Measurements from ENCODE around the gene PCBD1.

The PCBD1 gene

DNA sequence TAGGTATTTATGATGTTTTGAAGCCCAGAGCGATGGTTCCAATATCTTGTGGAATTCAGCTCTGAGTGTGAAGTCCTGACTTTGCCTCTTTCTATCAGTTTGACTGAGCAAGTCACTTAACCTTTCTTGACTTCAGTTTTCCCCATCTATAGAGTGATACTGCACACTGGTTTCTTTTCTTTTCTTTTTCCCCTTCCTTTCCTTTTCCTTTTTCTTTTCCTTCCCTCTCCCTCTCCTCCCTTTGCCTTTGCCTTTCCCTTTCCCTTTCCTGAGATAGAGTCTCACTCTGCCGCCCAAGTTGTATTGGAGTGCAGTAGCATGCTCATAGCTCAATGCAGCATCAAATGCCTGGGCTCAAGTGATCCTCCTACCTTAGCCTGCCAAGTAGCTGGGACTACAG is 52.0 kb downstream of the PCBD1 start:
- no peaks in the 10 kb centered on the region for H3K4me1 ChIP-seq (ENCODE audit: low read length)
- H3K27me3 ChIP-seq (ENCODE audit: low read depth, low read length), result no peaks in the 10 kb centered on the region
- H3K36me3 ChIP-seq (replicated peaks; ENCODE audit: low read depth, low read length), result peaks cover 3% of the 10 kb centered on the region
- TF ChIP-seq EZH2phosphoT487 (IDR thresholded peaks at IDR 0.05; ENCODE audit: low read depth) (no peak), CTCF (IDR thresholded peaks at IDR 0.05; ENCODE audit: low read depth, low read length) (no peak)
- H3K27ac ChIP-seq (ENCODE audit: low read length), result no peak overlapping the region
- no peaks in the 10 kb centered on the region for H3K9me3 ChIP-seq (ENCODE audit: insufficient read depth, low read length)
- H3K4me2 ChIP-seq (ENCODE audit: low read length), result no peak overlapping the region
- H3K4me3 ChIP-seq (ENCODE audit: low read length), result no peak overlapping the region
- no peaks in the 10 kb centered on the region for H4K20me1 ChIP-seq (ENCODE audit: insufficient read depth, low read length)
- no peaks in the 10 kb centered on the region for H3K79me2 ChIP-seq (ENCODE audit: low read length)
- no peak overlapping the region for H2AFZ ChIP-seq (ENCODE audit: low read depth, low read length)
- H3K9ac ChIP-seq (ENCODE audit: low read length), result no peak overlapping the region

- Histone ChIP-seq H3K9me3 (ENCODE audit: insufficient read depth, low read length) (no peaks in the 10 kb centered on the region), H2AFZ (ENCODE audit: low read depth, low read length) (no peak overlapping the region), H4K20me1 (ENCODE audit: insufficient read depth, low read length) (no peaks in the 10 kb centered on the region), H3K27ac (ENCODE audit: low read length) (no peak overlapping the region), H3K4me2 (ENCODE audit: low read length) (no peak overlapping the region), H3K4me1 (ENCODE audit: low read length) (no peaks in the 10 kb centered on the region), H3K79me2 (ENCODE audit: low read length) (no peaks in the 10 kb centered on the region), H3K27me3 (ENCODE audit: low read depth, low read length) (no peaks in the 10 kb centered on the region), H3K9ac (ENCODE audit: low read length) (no peak overlapping the region), H3K36me3 (replicated peaks; ENCODE audit: low read depth, low read length) (peaks cover 3% of the 10 kb centered on the region), H3K4me3 (ENCODE audit: low read length) (no peak overlapping the region)
- TF ChIP-seq CTCF (IDR thresholded peaks at IDR 0.05; ENCODE audit: low read depth, low read length), result no peak
- no peak for TF ChIP-seq EZH2phosphoT487 (IDR thresholded peaks at IDR 0.05; ENCODE audit: low read depth)
Measured at GRCh38 chr10:70834441-70835151, 53.8 kb downstream of the PCBD1 start.

DNA sequence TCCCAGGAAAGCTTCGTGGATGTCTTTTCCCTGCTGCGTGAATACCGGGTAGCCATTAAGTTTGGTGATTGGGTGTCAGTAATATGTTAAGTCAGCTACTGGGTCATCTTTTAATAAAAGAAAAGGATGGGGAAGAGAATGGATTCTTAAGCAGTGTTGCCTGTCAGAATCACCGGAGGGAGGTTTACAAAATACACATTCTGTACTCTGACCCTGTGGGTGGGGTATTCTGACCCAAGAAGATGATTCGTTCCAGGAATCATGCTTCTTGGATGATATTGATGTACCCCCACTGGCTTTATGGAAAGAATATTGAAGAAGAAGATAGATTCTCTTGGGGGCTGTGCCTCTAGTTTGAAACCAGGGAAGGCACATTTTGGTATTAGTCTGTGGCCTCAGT is 54.3 kb downstream of the PCBD1 start:
- Histone ChIP-seq H3K9ac (ENCODE audit: low read length) (no peak overlapping the region), H3K27ac (ENCODE audit: low read length) (no peak overlapping the region), H3K27me3 (ENCODE audit: low read depth, low read length) (no peaks in the 10 kb centered on the region), H3K9me3 (ENCODE audit: insufficient read depth, low read length) (no peaks in the 10 kb centered on the region), H3K4me2 (ENCODE audit: low read length) (no peak overlapping the region), H3K4me3 (ENCODE audit: low read length) (no peak overlapping the region), H3K79me2 (ENCODE audit: low read length) (no peaks in the 10 kb centered on the region), H3K36me3 (replicated peaks; ENCODE audit: low read depth, low read length) (peaks cover 3% of the 10 kb centered on the region), H4K20me1 (ENCODE audit: insufficient read depth, low read length) (no peaks in the 10 kb centered on the region), H3K4me1 (ENCODE audit: low read length) (no peaks in the 10 kb centered on the region), H2AFZ (ENCODE audit: low read depth, low read length) (no peak overlapping the region)
- TF ChIP-seq EZH2phosphoT487 (IDR thresholded peaks at IDR 0.05; ENCODE audit: low read depth), result no peak
- TF ChIP-seq CTCF (IDR thresholded peaks at IDR 0.05; ENCODE audit: low read depth, low read length), result no peak

- no peaks in the 10 kb centered on the region for H3K27me3 ChIP-seq (ENCODE audit: low read depth, low read length)
- no peak overlapping the region for H3K4me3 ChIP-seq (ENCODE audit: low read length)
- no peaks in the 10 kb centered on the region for H3K9me3 ChIP-seq (ENCODE audit: insufficient read depth, low read length)
- no peak for TF ChIP-seq CTCF (IDR thresholded peaks at IDR 0.05; ENCODE audit: low read depth, low read length)
- no peak for TF ChIP-seq EZH2phosphoT487 (IDR thresholded peaks at IDR 0.05; ENCODE audit: low read depth)
- no peak overlapping the region for H3K27ac ChIP-seq (ENCODE audit: low read length)
- H3K79me2 ChIP-seq (ENCODE audit: low read length), result no peaks in the 10 kb centered on the region
- peaks cover 3% of the 10 kb centered on the region for H3K36me3 ChIP-seq (replicated peaks; ENCODE audit: low read depth, low read length)
- no peak overlapping the region for H3K4me2 ChIP-seq (ENCODE audit: low read length)
- H3K4me1 ChIP-seq (ENCODE audit: low read length), result no peaks in the 10 kb centered on the region
- H2AFZ ChIP-seq (ENCODE audit: low read depth, low read length), result no peak overlapping the region
- H3K9ac ChIP-seq (ENCODE audit: low read length), result no peak overlapping the region
- H4K20me1 ChIP-seq (ENCODE audit: insufficient read depth, low read length), result no peaks in the 10 kb centered on the region
Measured at GRCh38 chr10:70833601-70834000, 54.8 kb downstream of the PCBD1 start.
